Stimulated activated CD8-positive, alpha-beta memory T cell treated with anti-CD3 and anti-CD28 coated beads, Interleukin-7, amount 100 ng/mL, for 48 hours (primary cell): ENCODE results near the gene RETN.
"Not testable (repeated sequence)": the region's sequence is repeated elsewhere in the genome, so short reads cannot be mapped to it uniquely, and the experiment has no call there.

ENCODE experiments used
- DNase-seq, 2 donors: peaks; one replicate each; pipeline ENCODE4 v3.0.0-alpha.2; 2020; ENCODE audit warnings: low read depth in 1 of 2; ENCODE audit errors: extremely low read depth in 1 of 2

RETN gene

GRCh38 chr19:7637374-7638256 is 31.2 kb upstream of the RETN start:
- no peak for DNase-seq

- DNase-seq = no peak
Measured at GRCh38 chr19:7638802-7639465, 29.9 kb upstream of the RETN start.

- DNase-seq = no peak
Measured at GRCh38 chr19:7639863-7640348, 28.9 kb upstream of the RETN start.

GRCh38 chr19:7640803-7641202 is 28.0 kb upstream of the RETN start:
- no peak for DNase-seq

- no peak for DNase-seq
Measured at GRCh38 chr19:7641290-7642276, 27.3 kb upstream of the RETN start.

GRCh38 chr19:7642295-7643030 is 26.4 kb upstream of the RETN start:
- DNase-seq = no peak

GRCh38 chr19:7643031-7643415 is 25.8 kb upstream of the RETN start:
- no peak for DNase-seq

GRCh38 chr19:7643629-7644549 is 25.0 kb upstream of the RETN start:
- not testable (repeated sequence) for DNase-seq

GRCh38 chr19:7644550-7644877 is 24.3 kb upstream of the RETN start:
- DNase-seq = no peak

- no peak for DNase-seq
Measured at GRCh38 chr19:7645163-7645562, 23.7 kb upstream of the RETN start.

GRCh38 chr19:7645656-7646425 is 23.0 kb upstream of the RETN start:
- no peak for DNase-seq

- DNase-seq = no peak
Measured at GRCh38 chr19:7646426-7646700, 22.5 kb upstream of the RETN start.

GRCh38 chr19:7647156-7647555 is 21.7 kb upstream of the RETN start:
- no peak for DNase-seq

- no peak for DNase-seq
Measured at GRCh38 chr19:7648265-7649014, 20.4 kb upstream of the RETN start.

GRCh38 chr19:7650148-7650547 is 18.7 kb upstream of the RETN start:
- DNase-seq = no peak

- peak in 1 of 2 donors; percentile 53 for DNase-seq
Measured at GRCh38 chr19:7652061-7652641, 16.7 kb upstream of the RETN start.

GRCh38 chr19:7654401-7654800 is 14.4 kb upstream of the RETN start:
- DNase-seq = no peak

GRCh38 chr19:7655581-7655980 is 13.3 kb upstream of the RETN start:
- DNase-seq = no peak
